CD4-positive, alpha-beta T cell treated with Interleukin-17A for 1 hour (primary cell): Measurements from ENCODE around the gene NOB1.
"Not testable (repeated sequence)": the region's sequence is repeated elsewhere in the genome, so short reads cannot be mapped to it uniquely, and the experiment has no call there.

Experiments
- DNase-seq: peaks from one replicate; pipeline ENCODE4 v3.0.0-alpha.2; 2020

The NOB1 gene

GRCh38 chr16:69757375-69757774 lies 2.6 kb upstream of the NOB1 start:
- not testable (repeated sequence) for DNase-seq

GRCh38 chr16:69756705-69757104 lies 2.0 kb upstream of the NOB1 start:
- DNase-seq: no peak

GRCh38 chr16:69754143-69754468 lies 620 bp downstream of the NOB1 start:
- DNase-seq: peak; percentile 7

DNA sequence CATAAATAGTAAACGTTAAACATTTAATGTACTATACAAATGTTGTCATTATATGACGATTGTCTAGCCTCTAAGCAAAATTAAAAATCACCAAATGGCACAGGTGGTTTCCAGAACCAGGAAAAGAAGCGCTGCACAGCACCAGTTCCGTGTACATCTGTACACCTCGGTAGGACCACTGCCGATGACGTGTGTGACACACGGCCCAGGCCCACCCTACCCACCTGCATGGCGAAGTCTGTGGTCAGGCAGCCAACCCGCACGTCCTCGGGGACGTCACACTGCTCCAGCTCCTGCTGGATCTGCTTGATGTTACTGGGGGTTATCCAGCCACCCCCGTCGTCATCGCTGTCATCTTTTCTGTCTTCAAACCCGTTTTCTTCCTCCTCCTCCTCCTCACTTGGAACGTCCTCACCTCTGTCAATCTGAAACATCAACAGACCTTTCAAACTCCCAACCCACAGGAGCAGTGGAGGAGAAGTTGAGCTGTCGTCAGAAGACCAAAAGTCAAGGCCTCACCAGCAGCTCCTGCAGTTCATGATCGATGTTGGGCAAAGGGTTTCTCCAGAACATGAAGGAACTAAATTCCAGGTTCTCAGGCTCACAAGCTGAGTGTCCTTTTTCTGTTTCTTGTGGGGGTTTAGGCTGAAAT lies 5.9 kb downstream of the NOB1 start:
- DNase-seq: no peak

- DNase-seq: no peak
Measured at GRCh38 chr16:69747115-69747514, 7.6 kb downstream of the NOB1 start.

DNA sequence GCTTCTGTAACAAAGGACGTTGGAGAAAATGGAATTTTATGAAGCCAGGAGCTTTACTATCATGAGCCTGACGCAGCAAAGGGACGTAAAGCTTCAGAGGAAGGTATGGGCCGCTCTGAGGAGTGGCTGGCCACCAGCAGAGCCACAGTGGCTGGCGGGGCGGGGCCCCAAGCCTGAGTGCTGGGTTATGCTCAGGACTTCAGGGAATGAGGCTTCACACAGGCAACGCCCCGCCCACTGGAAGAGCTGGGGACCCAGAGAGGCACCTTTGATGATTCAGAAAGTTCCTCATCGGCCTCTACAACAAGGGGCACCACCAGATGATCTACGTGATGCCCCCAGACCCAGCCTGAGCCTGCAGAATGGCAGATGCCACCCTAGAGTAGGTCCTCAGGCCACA lies 8.8 kb downstream of the NOB1 start:
- no peak for DNase-seq

DNA sequence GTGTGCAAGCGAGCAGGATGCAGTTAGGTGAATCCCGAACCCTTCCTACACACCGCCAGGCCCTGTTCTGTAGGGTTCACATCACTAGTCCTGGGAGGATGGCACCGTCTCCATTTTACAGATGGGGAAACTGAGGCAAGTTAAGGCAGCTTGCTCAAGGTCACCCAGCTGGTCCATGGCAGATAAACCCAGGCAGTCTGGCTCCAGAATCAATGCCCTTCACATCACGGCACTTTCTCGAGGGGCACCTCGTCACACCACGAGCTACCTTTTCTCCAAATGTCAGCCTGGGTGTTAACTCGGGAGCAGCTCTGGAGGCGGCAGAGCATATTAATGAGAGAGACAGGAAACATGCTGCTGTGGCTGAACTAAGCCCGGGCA lies 9.5 kb downstream of the NOB1 start:
- DNase-seq: no peak

- no peak for DNase-seq
Measured at GRCh38 chr16:69744363-69745231, 10.1 kb downstream of the NOB1 start.

DNA sequence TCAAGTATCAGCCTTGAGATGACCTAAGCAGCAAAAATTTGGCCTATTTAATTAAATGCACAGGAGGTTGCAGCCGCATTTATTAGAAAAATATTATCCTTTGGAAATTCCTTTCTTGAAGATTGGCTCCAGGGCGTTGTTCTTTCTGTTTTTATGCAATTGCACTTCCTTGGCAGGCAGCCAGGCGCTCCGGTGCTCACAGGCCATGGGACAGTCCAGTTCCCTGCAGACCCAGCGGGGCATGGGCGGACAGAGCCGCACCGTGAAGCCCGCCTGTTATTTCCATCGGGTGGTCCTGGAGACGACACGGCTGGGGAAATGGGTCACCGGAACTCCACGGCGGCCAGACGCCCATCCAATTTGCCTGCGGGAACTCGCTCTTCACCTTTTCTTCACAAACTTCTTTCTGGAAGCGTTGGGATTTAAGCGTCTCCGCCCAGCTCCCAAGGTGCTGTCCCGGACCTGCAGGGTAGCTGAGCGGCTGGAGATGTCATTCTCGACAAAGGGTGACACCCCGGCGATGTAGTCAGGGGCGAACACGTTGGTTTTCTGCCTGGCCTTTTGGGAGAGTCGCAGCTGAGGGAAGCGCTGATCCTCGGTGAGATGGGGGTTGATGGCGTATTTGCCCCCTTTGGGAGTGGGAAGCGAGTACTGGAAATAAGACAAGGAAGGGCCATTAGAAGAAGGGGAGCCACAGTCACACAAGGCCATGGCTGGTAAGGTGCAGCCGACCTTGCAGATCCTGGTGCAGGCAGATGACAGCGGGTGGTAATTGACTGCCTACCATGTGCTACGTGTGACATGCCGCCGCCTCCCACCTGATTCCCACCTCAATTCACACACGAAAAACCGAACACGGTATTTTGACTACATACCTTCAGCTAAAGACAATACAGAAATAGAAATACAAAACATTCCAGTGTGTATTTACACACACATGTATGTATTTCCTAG lies 12.5 kb downstream of the NOB1 start:
- DNase-seq: no peak

DNA sequence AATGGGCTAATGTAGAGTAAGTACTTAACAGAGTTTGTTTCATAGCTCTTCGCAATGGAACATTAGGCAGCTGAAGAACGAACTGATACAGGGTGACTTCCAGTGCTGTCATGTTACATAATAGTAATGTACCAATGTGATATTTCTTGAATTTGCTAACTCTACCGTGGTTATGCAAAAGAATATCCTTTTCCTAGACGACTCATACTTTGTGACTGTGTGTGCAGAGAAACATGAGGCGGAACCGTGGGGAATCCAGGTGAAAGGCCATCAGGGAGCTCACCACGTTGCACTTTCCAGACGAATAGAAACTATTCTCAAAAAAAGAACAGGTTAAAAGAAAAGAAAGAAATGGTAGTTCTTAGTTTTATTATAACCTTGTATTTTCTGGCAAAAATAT lies 13.2 kb downstream of the NOB1 start:
- no peak for DNase-seq

DNA sequence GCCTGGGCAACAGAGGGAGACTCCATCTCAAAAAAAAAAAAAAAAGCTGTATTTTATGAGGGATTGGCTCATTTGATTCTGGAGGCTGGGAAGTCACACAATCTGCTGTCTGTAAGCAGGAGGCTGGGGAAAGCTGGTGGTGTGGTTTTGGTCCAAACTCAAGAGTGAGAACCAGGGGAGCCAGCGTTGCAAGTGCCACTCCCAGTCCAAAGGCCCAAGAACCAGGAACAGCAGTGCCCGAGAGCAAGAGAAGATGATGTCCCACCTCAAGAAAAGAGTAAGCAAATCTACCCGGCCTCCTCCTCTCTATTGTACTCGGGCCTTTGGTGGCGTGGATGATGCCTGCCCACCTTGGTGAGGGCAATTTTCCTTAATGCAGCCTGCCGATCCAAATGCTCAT lies 22.6 kb downstream of the NOB1 start:
- no peak for DNase-seq

GRCh38 chr16:69731280-69731679 lies 23.4 kb downstream of the NOB1 start:
- DNase-seq: not testable (repeated sequence)

- DNase-seq: not testable (repeated sequence)
Measured at GRCh38 chr16:69729030-69729429, 25.7 kb downstream of the NOB1 start.

DNA sequence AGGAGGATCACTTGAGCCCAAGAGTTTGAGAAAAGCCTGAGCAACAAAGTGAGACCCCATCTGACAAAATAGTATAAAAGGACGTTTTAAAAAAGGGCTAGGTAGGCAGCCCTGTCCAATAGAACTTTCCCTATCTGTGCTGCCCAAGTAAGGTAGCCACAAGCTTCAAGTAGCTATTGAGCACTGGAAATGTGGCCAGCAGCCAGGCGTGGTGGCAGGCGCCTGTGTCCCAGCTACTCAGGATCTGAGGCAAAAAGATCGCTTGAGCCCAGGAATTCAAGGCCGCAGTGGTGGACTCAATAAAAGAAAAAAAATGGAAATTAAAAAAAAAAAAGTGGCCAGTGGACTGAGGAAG lies 26.8 kb downstream of the NOB1 start:
- no peak for DNase-seq

- peak; percentile 87 for DNase-seq
Measured at GRCh38 chr16:69726313-69727060, 28.2 kb downstream of the NOB1 start, which contains the start of gene NQO1. Gene NQO1, minus strand, starts transcription at chr16:69726560. Its CDS starts 121 bp downstream, at chr16:69726439.

DNA sequence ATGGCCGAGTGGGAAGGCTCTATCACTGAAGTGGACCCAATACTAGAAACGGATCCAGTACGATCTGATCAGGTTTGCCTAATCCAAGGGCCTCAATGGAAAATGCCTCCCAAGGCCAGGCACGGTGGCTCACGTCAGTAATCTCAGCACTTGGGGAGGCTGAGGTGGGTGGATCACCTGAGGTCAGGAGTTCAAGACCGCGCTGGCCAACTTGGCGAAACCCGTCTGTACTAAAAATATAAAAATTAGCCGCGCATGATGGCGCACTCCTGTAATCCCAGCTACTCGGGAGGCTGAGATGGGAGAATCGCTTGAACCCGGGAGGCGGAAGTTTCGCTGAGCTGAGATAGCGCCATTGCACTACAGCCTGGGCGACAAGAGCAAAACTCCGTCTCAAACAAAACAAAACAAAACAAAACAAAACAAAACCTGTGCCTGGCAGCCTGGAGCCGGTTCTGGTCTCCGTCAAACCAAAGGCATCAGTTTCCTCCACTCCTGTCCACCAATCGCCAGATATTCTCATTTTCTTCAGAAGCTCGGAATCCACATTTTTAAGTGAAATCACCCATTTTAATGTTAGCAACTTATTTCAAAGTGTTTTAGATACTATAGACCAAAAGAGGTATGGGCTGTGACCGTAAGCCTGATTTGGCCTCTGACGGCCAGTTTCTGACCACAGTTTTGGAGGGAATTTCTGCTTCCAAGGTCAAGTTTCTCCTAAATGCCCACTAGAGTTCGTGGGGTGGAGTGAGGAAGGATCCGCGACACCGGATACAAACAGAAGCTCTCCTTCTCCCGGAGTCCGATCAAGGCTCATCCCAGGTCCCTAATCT lies 29.0 kb downstream of the NOB1 start:
- DNase-seq: peak; percentile 2

DNA sequence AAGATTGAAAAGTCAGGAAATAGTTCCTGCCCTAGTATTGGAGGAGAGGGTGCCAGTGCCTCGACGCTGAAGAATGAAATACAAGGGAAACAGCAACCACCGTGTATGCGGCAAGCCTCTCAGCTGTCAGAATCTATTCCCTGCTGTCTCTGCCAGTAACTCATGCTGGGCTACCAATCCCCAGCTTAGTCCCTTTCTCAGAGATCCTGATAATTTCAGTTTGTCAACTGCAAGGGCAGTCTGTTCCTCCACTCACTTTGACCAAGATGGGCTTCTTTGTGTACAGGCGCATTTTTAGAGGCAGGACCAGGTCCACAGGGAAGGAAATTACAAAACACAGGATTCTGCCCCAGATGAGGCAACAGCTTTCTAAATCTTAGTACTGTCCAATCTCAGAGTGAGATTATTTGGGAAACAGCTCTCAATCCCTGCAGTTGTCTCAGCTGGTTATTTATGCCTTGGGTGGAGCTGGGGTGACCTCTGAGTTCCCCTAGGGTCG lies 29.7 kb downstream of the NOB1 start:
- DNase-seq: no peak

DNA sequence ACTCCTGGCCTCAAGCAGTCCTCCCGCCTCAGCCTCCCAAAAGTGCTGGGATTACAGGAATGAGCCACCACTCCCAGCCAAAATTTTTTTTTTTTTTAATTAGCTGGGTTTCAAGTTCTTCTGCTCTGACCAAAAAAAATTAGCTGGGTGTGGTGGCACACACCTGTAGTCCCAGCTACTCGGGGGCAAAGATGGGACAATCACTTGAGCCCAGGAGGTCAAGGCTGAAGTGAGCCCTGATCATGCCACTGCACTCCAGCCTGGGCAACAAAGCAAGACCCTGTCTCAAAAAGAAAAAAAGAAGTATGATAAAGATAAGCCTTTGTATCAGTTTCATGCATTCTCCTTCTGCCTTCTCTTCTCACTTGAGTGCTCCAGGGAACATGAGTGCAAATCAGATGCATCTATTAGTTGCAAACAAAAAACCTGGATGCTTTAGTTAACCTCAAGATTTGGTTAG lies 30.3 kb downstream of the NOB1 start:
- no peak for DNase-seq

- DNase-seq: no peak
Measured at GRCh38 chr16:69721441-69721957, 33.2 kb downstream of the NOB1 start.

DNA sequence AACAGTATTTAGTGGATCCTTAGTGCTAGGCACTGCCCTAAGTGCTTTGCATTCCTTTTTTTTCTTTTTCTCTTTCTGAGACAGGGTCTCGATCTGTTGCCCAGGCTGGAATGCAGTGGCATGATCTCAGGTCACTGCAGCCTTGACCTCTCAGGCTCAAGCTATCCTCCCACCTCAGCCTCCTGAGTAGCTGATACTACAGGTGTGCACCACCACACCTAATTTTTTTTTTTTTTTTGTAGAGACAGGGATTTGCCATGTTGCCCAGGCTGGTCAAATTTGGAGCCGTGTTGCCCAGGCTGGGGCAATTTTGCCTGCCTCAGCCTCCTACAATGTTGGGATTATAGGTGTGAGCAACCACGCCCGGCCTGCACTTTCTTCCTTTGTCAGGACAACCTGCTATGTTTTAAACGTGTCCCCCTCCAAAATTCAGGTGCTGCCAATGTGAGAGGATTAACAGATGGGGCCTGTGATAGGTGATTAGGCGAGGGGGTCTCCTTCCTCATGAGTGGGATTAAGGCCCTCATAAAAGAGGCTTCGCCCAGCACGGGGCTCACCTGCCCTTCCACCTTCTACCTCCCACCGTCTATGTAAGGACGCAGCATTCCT lies 33.8 kb downstream of the NOB1 start:
- no peak for DNase-seq
